Measurements from ENCODE around the gene FYCO1.

- TF ChIP-seq POLR2A (IDR thresholded peaks at IDR 0.05): no peak
- TF ChIP-seq CTCF (IDR thresholded peaks at IDR 0.05): no peak
These were observed 78.3 kb downstream of the FYCO1 start for GRCh38 chr3:45917146-45917898.

Data from Peyer's patch (tissue), 4 donors.